Adipose tissue (tissue), 3 donors: ENCODE results near the gene TOMM20. TPM values are rescaled to one million over a fixed set of nuclear protein-coding genes. Genes with fewer than 3 reads are reported as not detected.

ENCODE experiments used
- H3K27ac ChIP-seq: one replicate; pipeline ENCODE4 v1.5.1; 2013; ENCODE audit warnings: low read depth, low read length
- WGBS, 3 donors: extraction: QIAGEN DNeasy Blood & Tissue Kit; methylation state at CpG; one replicate each; pipeline ENCODE4 v1.1.7; 2013; 5-methylcytosine and 5-hydroxymethylcytosine counted together
- polyA plus RNA-seq, 3 donors: library from polyadenylated mRNA; stranded (reverse); fragments of 200-250 nt; gene quantifications; one replicate each; pipeline ENCODE4 v1.2.3, GENCODE V29; 2013
- donor health status: healthy with polysubstance abuse.
- donor health status: Bipolar disorder and iron deficiency.
- donor health status: healthy.

The TOMM20 gene
- polyA plus RNA-seq, 3 donors: 59.3 to 82.1 (median 59.6) TPM

- no peak overlapping the region for H3K27ac ChIP-seq
- WGBS, 3 donors: 94 to 96% (median 94%) methylated on average over 5 of the region's 5 CpGs
These were observed 10.7 kb upstream of the TOMM20 start for GRCh38 chr1:235139315-235139714.

- no peak overlapping the region for H3K27ac ChIP-seq
- WGBS, 3 donors: 71 to 91% (median 88%) methylated on average over 2 of the region's 2 CpGs
These were observed 10.2 kb upstream of the TOMM20 start for GRCh38 chr1:235138821-235139220.

GRCh38 chr1:235136111-235136510, 7.5 kb upstream of the TOMM20 start:
- no peak overlapping the region for H3K27ac ChIP-seq
- 53 to 65% (median 64%) methylated on average over 4 of the region's 4 CpGs for WGBS, 3 donors

- 96 to 98% (median 97%) methylated on average over 12 of the region's 12 CpGs for WGBS, 3 donors
- H3K27ac ChIP-seq: no peak overlapping the region
These were observed 5.5 kb upstream of the TOMM20 start for GRCh38 chr1:235134171-235134570.

GRCh38 chr1:235133086-235133485, 4.4 kb upstream of the TOMM20 start:
- no peak overlapping the region for H3K27ac ChIP-seq
- 93 to 97% (median 95%) methylated on average over 3 of the region's 3 CpGs for WGBS, 3 donors

- no peak overlapping the region for H3K27ac ChIP-seq
- WGBS, 3 donors: 75 to 85% (median 85%) methylated on average over 6 of the region's 6 CpGs
These were observed 3.3 kb upstream of the TOMM20 start for GRCh38 chr1:235131961-235132360.

- no peak overlapping the region for H3K27ac ChIP-seq
- WGBS, 3 donors: 83 to 87% (median 85%) methylated on average over 7 of the region's 7 CpGs
These were observed 2.2 kb upstream of the TOMM20 start for GRCh38 chr1:235130766-235131270.

GRCh38 chr1:235129774-235130570, 1.3 kb upstream of the TOMM20 start:
- no peak overlapping the region for H3K27ac ChIP-seq
- WGBS, 3 donors: 86 to 95% (median 93%) methylated on average over 4 of the region's 4 CpGs

GRCh38 chr1:235127732-235128455, 743 bp downstream of the TOMM20 start:
- 1 to 2% (median 1%) methylated on average over 35 of the region's 35 CpGs for WGBS, 3 donors
- peak overlapping the region; percentile 73 for H3K27ac ChIP-seq

- 15 to 32% (median 27%) methylated on average over 4 of the region's 4 CpGs for WGBS, 3 donors
- no peak overlapping the region for H3K27ac ChIP-seq
These were observed 1.4 kb downstream of the TOMM20 start for GRCh38 chr1:235127203-235127602.

GRCh38 chr1:235124665-235125064, 4.0 kb downstream of the TOMM20 start:
- 70 to 80% (median 71%) methylated on average over 1 of the region's 1 CpG for WGBS, 3 donors
- H3K27ac ChIP-seq: no peak overlapping the region

- 91 to 96% (median 96%) methylated on average over 9 of the region's 9 CpGs for WGBS, 3 donors
- H3K27ac ChIP-seq: no peak overlapping the region
These were observed 4.5 kb downstream of the TOMM20 start for GRCh38 chr1:235124111-235124510.

- H3K27ac ChIP-seq: no peak overlapping the region
- 63 to 76% (median 64%) methylated on average over 1 of the region's 1 CpG for WGBS, 3 donors
These were observed 6.3 kb downstream of the TOMM20 start for GRCh38 chr1:235122348-235122747.

GRCh38 chr1:235113183-235113917, 15.3 kb downstream of the TOMM20 start:
- H3K27ac ChIP-seq: no peak overlapping the region
- WGBS, 3 donors: 54 to 93% (median 93%) methylated on average over 7 of the region's 7 CpGs

- no peak overlapping the region for H3K27ac ChIP-seq
These were observed 16.1 kb downstream of the TOMM20 start for GRCh38 chr1:235112297-235113182.

GRCh38 chr1:235111107-235111506, 17.5 kb downstream of the TOMM20 start:
- 95 to 96% (median 95%) methylated on average over 3 of the region's 3 CpGs for WGBS, 3 donors

More at GRCh38 chr1:235112297-235113182, 16.1 kb downstream of the TOMM20 start:
- 75 to 93% (median 89%) methylated on average over 6 of the region's 6 CpGs for WGBS, 3 donors

GRCh38 chr1:235108876-235109275, 19.8 kb downstream of the TOMM20 start:
- no peak overlapping the region for H3K27ac ChIP-seq
- 88 to 93% (median 92%) methylated on average over 11 of the region's 11 CpGs for WGBS, 3 donors

More at GRCh38 chr1:235111107-235111506, 17.5 kb downstream of the TOMM20 start:
- H3K27ac ChIP-seq: no peak overlapping the region

- no peak overlapping the region for H3K27ac ChIP-seq
- WGBS, 3 donors: 96 to 100% (median 97%) methylated on average over 1 of the region's 1 CpG
These were observed 20.4 kb downstream of the TOMM20 start for GRCh38 chr1:235108185-235108593.
